Measurements from ENCODE around the gene KCNJ5. TPM values are rescaled to one million over a fixed set of nuclear protein-coding genes. Genes with fewer than 3 reads are reported as not detected.

Gene KCNJ5
- polyA plus RNA-seq, 2 of the 4 experiments (the other 2 are of a cell fraction) = 0.04 TPM; not detected in 1

DNA sequence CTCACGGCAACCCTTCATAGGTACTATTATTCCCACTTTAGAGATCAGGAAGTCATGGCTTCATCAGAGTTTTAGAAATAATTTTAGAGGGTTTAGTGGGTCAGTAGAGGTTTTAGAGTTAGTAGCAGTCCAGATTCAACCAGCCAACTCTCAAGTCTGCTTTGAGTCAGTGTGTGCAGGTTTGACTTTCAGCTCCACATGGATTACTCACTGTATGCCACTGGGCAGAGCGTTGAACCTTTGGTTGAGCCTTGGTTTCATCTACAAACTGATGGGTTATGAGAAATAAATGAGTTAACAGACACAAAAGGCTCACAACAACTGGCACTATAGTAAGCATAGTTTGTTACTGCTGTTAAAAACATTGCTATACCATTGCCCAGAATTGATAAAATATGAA lies 70.5 kb downstream of the KCNJ5 start:
- FAIRE-seq (no peak), DNase-seq (ENCODE audit: low read depth in 1 of 2, low spot score in 1 of 2) (no peak), ATAC-seq (no peak)
- Histone ChIP-seq H3K4me3 (no peak overlapping the region), H3K27ac (no peak overlapping the region), H3K4me1 (no peaks in the 10 kb centered on the region), H3K4me2 (no peak overlapping the region), H3K9me3 (no peaks in the 10 kb centered on the region)
- ChIA-PET CTCF (interaction anchor here (1.0 to 1.5 kb wide), 2 partner anchors 77 to 370 kb away, joined by 3 to 10 read pairs; no protein-coding TSS in a partner anchor), POLR2A (no interaction called here)
- no peak for TF ChIP-seq RAD21 (conservative IDR thresholded peaks at IDR 0.05 in 1 of 2, IDR thresholded peaks at IDR 0.05 in 1 of 2)
- TF ChIP-seq ZNF302 (CRISPR knock-in tag; IDR thresholded peaks at IDR 0.05) = no peak
- no peak for TF ChIP-seq JUNB (IDR thresholded peaks at IDR 0.05)
- no peak for TF ChIP-seq HOXB13 (CRISPR knock-in tag; IDR thresholded peaks at IDR 0.05; ENCODE audit: low read depth)
- TF ChIP-seq PHF8 (IDR thresholded peaks at IDR 0.05; ENCODE audit: borderline replicate concordance, low read depth) = no peak
- TF ChIP-seq GATA3 (IDR thresholded peaks at IDR 0.05; ENCODE audit: borderline replicate concordance) = no peak
- TF ChIP-seq, protein P1, sequence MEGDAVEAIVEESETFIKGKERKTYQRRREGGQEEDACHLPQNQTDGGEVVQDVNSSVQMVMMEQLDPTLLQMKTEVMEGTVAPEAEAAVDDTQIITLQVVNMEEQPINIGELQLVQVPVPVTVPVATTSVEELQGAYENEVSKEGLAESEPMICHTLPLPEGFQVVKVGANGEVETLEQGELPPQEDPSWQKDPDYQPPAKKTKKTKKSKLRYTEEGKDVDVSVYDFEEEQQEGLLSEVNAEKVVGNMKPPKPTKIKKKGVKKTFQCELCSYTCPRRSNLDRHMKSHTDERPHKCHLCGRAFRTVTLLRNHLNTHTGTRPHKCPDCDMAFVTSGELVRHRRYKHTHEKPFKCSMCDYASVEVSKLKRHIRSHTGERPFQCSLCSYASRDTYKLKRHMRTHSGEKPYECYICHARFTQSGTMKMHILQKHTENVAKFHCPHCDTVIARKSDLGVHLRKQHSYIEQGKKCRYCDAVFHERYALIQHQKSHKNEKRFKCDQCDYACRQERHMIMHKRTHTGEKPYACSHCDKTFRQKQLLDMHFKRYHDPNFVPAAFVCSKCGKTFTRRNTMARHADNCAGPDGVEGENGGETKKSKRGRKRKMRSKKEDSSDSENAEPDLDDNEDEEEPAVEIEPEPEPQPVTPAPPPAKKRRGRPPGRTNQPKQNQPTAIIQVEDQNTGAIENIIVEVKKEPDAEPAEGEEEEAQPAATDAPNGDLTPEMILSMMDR (IDR thresholded peaks at IDR 0.05) = no peak
- TF ChIP-seq, protein P2, sequence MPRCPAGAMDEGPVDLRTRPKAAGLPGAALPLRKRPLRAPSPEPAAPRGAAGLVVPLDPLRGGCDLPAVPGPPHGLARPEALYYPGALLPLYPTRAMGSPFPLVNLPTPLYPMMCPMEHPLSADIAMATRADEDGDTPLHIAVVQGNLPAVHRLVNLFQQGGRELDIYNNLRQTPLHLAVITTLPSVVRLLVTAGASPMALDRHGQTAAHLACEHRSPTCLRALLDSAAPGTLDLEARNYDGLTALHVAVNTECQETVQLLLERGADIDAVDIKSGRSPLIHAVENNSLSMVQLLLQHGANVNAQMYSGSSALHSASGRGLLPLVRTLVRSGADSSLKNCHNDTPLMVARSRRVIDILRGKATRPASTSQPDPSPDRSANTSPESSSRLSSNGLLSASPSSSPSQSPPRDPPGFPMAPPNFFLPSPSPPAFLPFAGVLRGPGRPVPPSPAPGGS (IDR thresholded peaks at IDR 0.05) = no peak
- TF ChIP-seq, protein P3, sequence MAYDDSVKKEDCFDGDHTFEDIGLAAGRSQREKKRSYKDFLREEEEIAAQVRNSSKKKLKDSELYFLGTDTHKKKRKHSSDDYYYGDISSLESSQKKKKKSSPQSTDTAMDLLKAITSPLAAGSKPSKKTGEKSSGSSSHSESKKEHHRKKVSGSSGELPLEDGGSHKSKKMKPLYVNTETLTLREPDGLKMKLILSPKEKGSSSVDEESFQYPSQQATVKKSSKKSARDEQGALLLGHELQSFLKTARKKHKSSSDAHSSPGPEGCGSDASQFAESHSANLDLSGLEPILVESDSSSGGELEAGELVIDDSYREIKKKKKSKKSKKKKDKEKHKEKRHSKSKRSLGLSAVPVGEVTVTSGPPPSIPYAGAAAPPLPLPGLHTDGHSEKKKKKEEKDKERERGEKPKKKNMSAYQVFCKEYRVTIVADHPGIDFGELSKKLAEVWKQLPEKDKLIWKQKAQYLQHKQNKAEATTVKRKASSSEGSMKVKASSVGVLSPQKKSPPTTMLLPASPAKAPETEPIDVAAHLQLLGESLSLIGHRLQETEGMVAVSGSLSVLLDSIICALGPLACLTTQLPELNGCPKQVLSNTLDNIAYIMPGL (CRISPR knock-in tag; IDR thresholded peaks at IDR 0.05; ENCODE audit: borderline replicate concordance) = no peak
- TF ChIP-seq CEBPB (IDR thresholded peaks at IDR 0.05) = no peak
- TF ChIP-seq HOXB5 (CRISPR knock-in tag; IDR thresholded peaks at IDR 0.05) = no peak
- no peak for TF ChIP-seq POLR2AphosphoS2 (conservative IDR thresholded peaks at IDR 0.05; ENCODE audit: low read length)
- TF ChIP-seq, protein P4, sequence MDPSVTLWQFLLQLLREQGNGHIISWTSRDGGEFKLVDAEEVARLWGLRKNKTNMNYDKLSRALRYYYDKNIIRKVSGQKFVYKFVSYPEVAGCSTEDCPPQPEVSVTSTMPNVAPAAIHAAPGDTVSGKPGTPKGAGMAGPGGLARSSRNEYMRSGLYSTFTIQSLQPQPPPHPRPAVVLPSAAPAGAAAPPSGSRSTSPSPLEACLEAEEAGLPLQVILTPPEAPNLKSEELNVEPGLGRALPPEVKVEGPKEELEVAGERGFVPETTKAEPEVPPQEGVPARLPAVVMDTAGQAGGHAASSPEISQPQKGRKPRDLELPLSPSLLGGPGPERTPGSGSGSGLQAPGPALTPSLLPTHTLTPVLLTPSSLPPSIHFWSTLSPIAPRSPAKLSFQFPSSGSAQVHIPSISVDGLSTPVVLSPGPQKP (IDR thresholded peaks at IDR 0.05; ENCODE audit: low read depth, low read length) = no peak
- TF ChIP-seq, protein P5, sequence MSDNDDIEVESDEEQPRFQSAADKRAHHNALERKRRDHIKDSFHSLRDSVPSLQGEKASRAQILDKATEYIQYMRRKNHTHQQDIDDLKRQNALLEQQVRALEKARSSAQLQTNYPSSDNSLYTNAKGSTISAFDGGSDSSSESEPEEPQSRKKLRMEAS (IDR thresholded peaks at IDR 0.05) = no peak
- TF ChIP-seq MYC (IDR thresholded peaks at IDR 0.05; ENCODE audit: borderline replicate concordance, low read length) = no peak
- TF ChIP-seq EHF (CRISPR knock-in tag; IDR thresholded peaks at IDR 0.05) = no peak
- 84% methylated on average over 2 of the region's 2 CpGs for WGBS (ENCODE audit: missing lambda C conversion rate)

DNA sequence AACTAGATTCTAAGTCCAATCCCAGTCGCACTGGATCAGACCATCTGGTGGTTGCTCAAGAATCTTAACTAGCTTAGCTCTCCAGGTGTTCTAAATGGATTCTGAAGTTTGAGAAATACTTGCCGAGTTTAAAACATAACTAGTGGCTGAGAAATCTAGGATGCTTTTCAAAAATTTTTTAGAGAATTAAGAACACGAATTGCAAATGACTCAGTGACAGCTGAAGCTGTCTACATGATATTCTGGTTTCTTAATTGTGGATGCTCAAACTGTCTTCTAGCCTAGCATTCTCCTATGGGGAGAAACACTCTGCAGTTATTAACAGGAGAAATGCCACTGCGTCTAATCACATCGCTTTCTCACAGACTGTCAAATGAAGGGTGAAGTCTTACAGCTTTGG lies 71.7 kb downstream of the KCNJ5 start:
- 91% methylated on average over 5 of the region's 5 CpGs for WGBS (ENCODE audit: missing lambda C conversion rate)
- H3K4me1 ChIP-seq = no peaks in the 10 kb centered on the region
- ChIA-PET CTCF (interaction anchor here (0.7 to 1.5 kb wide), 3 partner anchors 76 to 369 kb away, joined by 3 to 10 read pairs (median 3); no protein-coding TSS in a partner anchor), POLR2A (no interaction called here)
- no peak for DNase-seq (ENCODE audit: low read depth in 1 of 2, low spot score in 1 of 2)
- FAIRE-seq = no peak
- ATAC-seq = no peak
- no peak overlapping the region for H3K27ac ChIP-seq
- no peaks in the 10 kb centered on the region for H3K9me3 ChIP-seq
- no peak for TF ChIP-seq KDM5A (IDR thresholded peaks at IDR 0.05)
- TF ChIP-seq BHLHE40 (IDR thresholded peaks at IDR 0.05; ENCODE audit: low read depth, low read length) = no peak
- TF ChIP-seq ZSCAN20 (CRISPR knock-in tag; IDR thresholded peaks at IDR 0.05) = no peak
- no peak for TF ChIP-seq HDAC2 (IDR thresholded peaks at IDR 0.05)
- TF ChIP-seq, protein P6, sequence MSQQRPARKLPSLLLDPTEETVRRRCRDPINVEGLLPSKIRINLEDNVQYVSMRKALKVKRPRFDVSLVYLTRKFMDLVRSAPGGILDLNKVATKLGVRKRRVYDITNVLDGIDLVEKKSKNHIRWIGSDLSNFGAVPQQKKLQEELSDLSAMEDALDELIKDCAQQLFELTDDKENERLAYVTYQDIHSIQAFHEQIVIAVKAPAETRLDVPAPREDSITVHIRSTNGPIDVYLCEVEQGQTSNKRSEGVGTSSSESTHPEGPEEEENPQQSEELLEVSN (IDR thresholded peaks at IDR 0.05; ENCODE audit: borderline replicate concordance, low read depth) = no peak
- TF ChIP-seq FOSB (CRISPR knock-in tag; IDR thresholded peaks at IDR 0.05) = no peak
- no peak for TF ChIP-seq RCOR1 (IDR thresholded peaks at IDR 0.05; ENCODE audit: low read depth, low read length)
- TF ChIP-seq EHF (CRISPR knock-in tag; IDR thresholded peaks at IDR 0.05) = no peak
- TF ChIP-seq, protein P5 (IDR thresholded peaks at IDR 0.05) = no peak
- no peak for TF ChIP-seq EP300 (IDR thresholded peaks at IDR 0.05)
- TF ChIP-seq EHMT2 (IDR thresholded peaks at IDR 0.05; ENCODE audit: low read depth) = no peak
- no peak overlapping the region for H3K4me2 ChIP-seq
- H3K4me3 ChIP-seq = no peak overlapping the region

Data from A549 (cell line).